ENCODE results near the gene SLC25A33.

The SLC25A33 gene

DNA sequence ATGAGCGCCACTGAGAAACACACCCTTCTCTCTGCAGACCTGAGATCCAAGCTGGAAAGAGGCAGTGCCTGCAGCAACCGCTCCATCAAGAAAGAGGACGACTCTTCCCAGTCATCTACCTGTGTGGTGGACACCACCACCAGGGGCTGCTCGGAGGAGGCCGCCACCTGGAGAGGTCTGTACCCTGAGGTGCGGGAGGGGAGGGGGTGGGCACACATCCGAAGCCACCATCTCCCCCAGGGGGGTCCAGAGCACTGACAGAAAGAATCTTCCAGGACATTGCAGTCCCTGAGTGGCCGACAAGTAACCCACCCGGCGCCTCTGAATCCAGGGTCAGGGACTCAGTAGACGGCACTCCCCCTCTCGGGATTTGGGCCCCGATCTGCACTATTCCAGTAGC is 72.5 kb downstream of the SLC25A33 start:
- DNase-seq (ENCODE audit: low spot score), result no peak
- TF ChIP-seq, protein P1, sequence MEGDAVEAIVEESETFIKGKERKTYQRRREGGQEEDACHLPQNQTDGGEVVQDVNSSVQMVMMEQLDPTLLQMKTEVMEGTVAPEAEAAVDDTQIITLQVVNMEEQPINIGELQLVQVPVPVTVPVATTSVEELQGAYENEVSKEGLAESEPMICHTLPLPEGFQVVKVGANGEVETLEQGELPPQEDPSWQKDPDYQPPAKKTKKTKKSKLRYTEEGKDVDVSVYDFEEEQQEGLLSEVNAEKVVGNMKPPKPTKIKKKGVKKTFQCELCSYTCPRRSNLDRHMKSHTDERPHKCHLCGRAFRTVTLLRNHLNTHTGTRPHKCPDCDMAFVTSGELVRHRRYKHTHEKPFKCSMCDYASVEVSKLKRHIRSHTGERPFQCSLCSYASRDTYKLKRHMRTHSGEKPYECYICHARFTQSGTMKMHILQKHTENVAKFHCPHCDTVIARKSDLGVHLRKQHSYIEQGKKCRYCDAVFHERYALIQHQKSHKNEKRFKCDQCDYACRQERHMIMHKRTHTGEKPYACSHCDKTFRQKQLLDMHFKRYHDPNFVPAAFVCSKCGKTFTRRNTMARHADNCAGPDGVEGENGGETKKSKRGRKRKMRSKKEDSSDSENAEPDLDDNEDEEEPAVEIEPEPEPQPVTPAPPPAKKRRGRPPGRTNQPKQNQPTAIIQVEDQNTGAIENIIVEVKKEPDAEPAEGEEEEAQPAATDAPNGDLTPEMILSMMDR (IDR thresholded peaks at IDR 0.05; ENCODE audit: extremely low read depth, missing control alignments), result no peak

DNA sequence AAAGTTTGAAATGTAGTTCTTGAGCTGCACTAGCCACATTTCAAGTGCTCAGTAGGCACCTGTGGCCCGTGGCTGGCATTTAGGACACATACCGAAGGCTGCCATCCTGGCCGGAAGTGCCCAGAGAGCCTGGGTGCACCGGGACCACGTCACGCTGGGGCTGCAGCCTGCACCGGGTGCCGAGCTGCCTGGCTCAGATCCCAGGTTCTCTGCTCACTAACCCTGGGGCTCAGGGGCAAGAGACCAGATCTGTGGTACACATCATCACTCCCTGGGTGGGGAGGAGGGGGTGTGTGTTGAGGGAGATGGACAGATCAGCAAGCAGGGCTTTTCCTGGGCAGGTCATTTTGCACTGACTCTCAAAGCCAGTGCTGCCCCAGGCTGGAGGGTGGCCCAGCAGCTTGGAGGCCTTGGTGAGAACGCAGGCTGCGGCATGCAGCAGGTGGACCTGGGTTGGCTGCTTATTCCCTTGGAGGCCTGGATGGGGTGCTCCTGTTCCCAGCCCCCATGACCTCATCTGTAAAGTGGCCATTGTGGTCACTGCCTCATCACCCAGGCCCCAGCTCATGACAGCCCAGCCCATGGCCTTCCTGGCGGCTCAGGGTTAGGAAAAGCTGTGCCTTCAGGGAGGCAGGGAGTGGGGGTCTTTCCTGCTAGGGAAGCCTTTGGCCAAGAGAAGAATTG is 73.0 kb downstream of the SLC25A33 start:
- TF ChIP-seq, protein P1 (IDR thresholded peaks at IDR 0.05; ENCODE audit: extremely low read depth, missing control alignments), result no peak
- no peak for DNase-seq (ENCODE audit: low spot score)

DNA sequence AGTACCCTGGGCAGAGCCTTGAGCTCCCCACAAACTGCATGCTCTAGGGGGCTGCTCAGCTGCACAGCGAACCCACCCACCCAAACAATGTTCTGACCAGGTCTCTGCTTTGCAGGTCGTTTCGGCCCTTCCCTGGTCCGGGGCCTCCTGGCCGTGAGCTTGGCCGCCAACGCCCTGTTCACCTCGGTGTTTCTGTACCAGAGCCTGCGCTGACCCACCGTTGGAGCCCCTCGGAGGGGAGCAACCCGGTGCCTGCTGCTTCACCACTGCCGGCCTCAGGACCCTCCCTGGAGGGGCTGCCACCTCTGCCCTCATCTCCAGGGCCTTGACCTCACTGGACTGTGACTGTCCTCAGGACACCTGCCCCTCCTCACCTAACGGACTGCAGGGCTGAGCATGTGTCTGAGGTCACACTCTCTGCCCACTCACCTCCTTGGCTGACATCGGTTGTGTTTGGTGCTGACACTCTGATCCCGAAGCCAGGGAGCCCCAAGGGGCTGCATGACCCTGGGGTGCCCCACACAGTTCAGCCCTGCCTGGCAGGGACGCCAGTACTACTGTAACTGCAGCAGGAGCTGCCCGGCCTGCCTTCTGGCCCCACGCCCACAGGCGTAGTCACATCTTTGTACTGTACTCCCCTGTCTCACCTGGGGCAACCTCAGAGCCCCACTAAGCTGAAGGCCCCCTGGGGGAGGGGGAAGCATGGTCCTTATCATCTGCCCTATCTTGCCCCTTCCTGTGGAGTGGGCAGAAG is 73.8 kb downstream of the SLC25A33 start:
- TF ChIP-seq, protein P1 (IDR thresholded peaks at IDR 0.05; ENCODE audit: extremely low read depth, missing control alignments), result no peak
- no peak for DNase-seq (ENCODE audit: low spot score)

DNA sequence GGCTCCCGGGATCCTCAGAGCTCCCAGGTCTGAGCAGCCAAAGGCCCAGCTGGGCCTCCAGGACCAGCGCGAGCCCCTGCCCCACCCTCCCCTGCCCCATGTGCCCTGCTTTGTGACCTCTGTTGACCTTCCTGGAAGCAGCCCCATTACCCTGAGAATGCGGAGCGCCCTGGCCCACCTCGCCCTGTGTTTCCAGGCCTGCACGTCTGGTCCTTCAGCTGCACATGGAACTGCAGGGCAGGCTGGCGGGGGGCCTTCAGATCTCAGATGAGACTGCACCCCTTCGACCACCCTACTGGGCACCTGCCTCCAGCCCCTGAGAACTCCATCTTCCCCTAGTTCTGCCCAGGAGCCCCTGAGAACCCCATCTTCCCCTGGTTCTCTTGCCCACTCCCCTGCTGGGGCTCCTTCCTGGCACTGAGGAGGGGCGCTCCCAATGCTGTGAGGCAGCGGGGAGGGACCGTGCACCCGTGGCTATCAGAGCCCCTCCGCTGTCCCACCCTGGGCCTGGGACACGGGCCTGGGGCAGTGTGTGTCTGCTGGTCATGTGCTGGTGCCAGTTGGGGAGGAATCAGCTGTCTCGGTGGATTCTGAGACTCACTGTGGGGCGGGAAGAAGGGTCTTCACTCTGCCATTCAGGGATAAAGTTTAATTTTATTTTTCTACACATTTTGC is 74.5 kb downstream of the SLC25A33 start:
- TF ChIP-seq, protein P1 (IDR thresholded peaks at IDR 0.05; ENCODE audit: extremely low read depth, missing control alignments), result no peak
- DNase-seq (ENCODE audit: low spot score), result no peak

DNA sequence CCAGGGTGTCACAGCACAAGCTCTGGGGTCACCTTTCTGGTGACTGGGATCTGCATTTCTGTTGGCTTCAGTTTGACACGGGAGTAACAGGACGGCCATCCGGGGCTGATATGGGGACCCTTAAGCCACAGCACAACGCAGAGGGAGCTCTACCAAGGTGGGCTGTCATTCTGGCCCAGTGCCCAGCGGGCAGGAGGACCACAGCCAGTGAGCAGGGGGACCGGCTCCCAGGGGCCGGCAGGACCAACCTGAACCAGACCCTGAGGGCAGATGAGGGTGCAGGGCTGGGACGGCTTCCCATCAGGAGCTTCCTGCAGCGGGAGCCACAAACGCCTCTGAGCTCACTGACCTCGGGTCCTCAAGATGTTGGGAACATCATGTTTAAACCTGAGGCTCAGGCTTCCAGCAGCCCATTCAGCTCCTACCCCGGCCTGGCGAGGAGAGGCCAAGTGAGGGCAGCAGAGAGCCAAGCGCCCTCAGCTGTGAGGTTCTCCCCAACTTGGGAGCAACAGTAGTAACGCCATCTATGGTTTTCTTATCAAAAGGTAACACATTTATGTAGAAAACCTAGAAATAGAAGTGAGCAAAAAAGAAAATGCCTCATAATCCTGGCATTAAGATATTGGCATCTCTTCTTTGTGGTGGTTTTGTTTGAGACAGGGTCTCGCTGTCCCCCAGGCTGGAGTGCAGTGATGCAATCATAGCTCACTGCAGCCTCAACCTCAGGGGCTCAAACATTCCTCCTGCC is 76.2 kb downstream of the SLC25A33 start:
- TF ChIP-seq, protein P1 (IDR thresholded peaks at IDR 0.05; ENCODE audit: extremely low read depth, missing control alignments), result peak; percentile 72
- DNase-seq (ENCODE audit: low spot score), result peak; percentile 82

DNA sequence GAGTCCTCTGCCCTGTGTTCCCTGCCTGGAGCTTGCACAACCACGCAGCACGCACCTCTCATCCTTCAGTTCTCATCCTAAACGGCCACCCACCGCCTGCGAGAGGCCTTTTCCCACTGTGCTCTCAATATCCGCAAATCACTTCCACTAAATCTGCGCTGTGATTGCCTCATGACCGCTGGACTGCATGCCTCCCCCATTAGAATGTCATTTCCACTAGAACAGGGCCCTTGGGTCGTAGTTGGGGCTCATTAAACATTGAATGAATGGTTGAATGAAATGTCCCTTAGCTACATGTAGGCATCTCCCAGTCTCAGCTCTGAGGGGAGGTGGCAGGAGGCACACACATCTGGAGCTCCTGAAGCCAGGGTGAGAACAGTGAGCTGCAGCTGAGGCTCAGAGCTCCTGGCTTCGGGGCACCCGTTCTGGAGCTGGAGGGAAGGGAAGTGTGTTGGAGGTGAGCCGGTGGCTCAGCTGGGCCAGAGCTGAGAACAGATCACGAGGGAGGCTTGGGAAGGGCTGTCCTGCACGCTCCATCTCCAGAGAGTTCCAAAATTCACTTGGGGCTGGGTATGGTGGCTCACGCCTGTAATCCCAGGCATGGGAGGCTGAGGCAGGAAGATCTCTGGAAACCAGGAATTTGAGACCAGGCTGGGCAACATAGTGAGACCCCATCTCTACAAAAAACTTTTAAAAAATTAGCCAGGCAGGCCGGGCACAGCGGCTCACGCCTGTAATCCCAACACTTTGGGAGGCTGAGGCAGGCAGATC is 79.8 kb downstream of the SLC25A33 start:
- no peak for DNase-seq (ENCODE audit: low spot score)

More for the DNA sequence above, 79.8 kb downstream of the SLC25A33 start:
- TF ChIP-seq, protein P1 (IDR thresholded peaks at IDR 0.05; ENCODE audit: extremely low read depth, missing control alignments), result no peak

Data from GM20000 (cell line).